Neuron (in vitro differentiated cells): ENCODE measurements around the gene ZBTB20.

Experiments
- H2AFZ ChIP-seq: one replicate; pipeline ENCODE4 v1.6.1; 2013; ENCODE audit warnings: low read depth, mild to moderate bottlenecking, inconsistent platforms, low read length, moderate library complexity
- H3K27me3 ChIP-seq: one replicate; pipeline ENCODE4 v1.6.1; 2013; ENCODE audit warnings: low read length; ENCODE audit not compliant: insufficient read depth
- H3K36me3 ChIP-seq: one replicate; pipeline ENCODE4 v1.6.1; 2013; ENCODE audit warnings: low read length; ENCODE audit not compliant: insufficient read depth
- H3K4me1 ChIP-seq: one replicate; pipeline ENCODE4 v1.6.1; 2013; ENCODE audit warnings: low read length; ENCODE audit not compliant: insufficient read depth
- H3K4me3 ChIP-seq: 2 replicates; pipeline ENCODE4 v1.5.1; 2013; ENCODE audit warnings: mild to moderate bottlenecking, low read length, moderate library complexity
- H3K9me3 ChIP-seq: one replicate; pipeline ENCODE4 v1.6.1; 2013; ENCODE audit warnings: low read length

Gene ZBTB20

GRCh38 chr3:114609973-114610630 lies 537.0 kb downstream of the ZBTB20 start:
- H2AFZ ChIP-seq: no peak overlapping the region
- H3K27me3 ChIP-seq: no peaks in the 10 kb centered on the region
- peaks cover 10% of the 10 kb centered on the region for H3K4me1 ChIP-seq
- no peaks in the 10 kb centered on the region for H3K9me3 ChIP-seq
- H3K36me3 ChIP-seq: no peaks in the 10 kb centered on the region
- H3K4me3 ChIP-seq: no peak overlapping the region

- H3K36me3 ChIP-seq: no peaks in the 10 kb centered on the region
- H2AFZ ChIP-seq: no peak overlapping the region
- no peaks in the 10 kb centered on the region for H3K9me3 ChIP-seq
- no peak overlapping the region for H3K4me3 ChIP-seq
- no peaks in the 10 kb centered on the region for H3K27me3 ChIP-seq
- peaks cover 10% of the 10 kb centered on the region for H3K4me1 ChIP-seq
Measured at GRCh38 chr3:114608293-114608692, 538.8 kb downstream of the ZBTB20 start.

- Histone ChIP-seq H3K4me1 (peaks cover 10% of the 10 kb centered on the region), H3K4me3 (no peak overlapping the region), H2AFZ (no peak overlapping the region), H3K27me3 (no peaks in the 10 kb centered on the region), H3K36me3 (no peaks in the 10 kb centered on the region), H3K9me3 (no peaks in the 10 kb centered on the region)
Measured at GRCh38 chr3:114606336-114606735, 540.8 kb downstream of the ZBTB20 start.

- H3K9me3 ChIP-seq: no peaks in the 10 kb centered on the region
Measured at GRCh38 chr3:114600571-114600970, 546.5 kb downstream of the ZBTB20 start.

GRCh38 chr3:114597871-114598270 lies 549.2 kb downstream of the ZBTB20 start:
- Histone ChIP-seq H3K9me3 (no peaks in the 10 kb centered on the region), H2AFZ (no peak overlapping the region), H3K4me1 (no peaks in the 10 kb centered on the region), H3K4me3 (no peak overlapping the region), H3K36me3 (no peaks in the 10 kb centered on the region), H3K27me3 (no peaks in the 10 kb centered on the region)

More at GRCh38 chr3:114600571-114600970, 546.5 kb downstream of the ZBTB20 start:
- no peak overlapping the region for H2AFZ ChIP-seq
- H3K4me3 ChIP-seq: no peak overlapping the region
- no peaks in the 10 kb centered on the region for H3K4me1 ChIP-seq
- no peaks in the 10 kb centered on the region for H3K36me3 ChIP-seq
- H3K27me3 ChIP-seq: no peaks in the 10 kb centered on the region

GRCh38 chr3:114597012-114597411 lies 550.1 kb downstream of the ZBTB20 start:
- Histone ChIP-seq H2AFZ (no peak overlapping the region), H3K9me3 (no peaks in the 10 kb centered on the region), H3K27me3 (no peaks in the 10 kb centered on the region), H3K4me1 (no peaks in the 10 kb centered on the region), H3K4me3 (no peak overlapping the region), H3K36me3 (no peaks in the 10 kb centered on the region)

GRCh38 chr3:114596147-114596546 lies 550.9 kb downstream of the ZBTB20 start:
- Histone ChIP-seq H3K27me3 (no peaks in the 10 kb centered on the region), H3K4me1 (no peaks in the 10 kb centered on the region), H3K4me3 (no peak overlapping the region), H2AFZ (no peak overlapping the region), H3K36me3 (no peaks in the 10 kb centered on the region), H3K9me3 (no peaks in the 10 kb centered on the region)

GRCh38 chr3:114595522-114596028 lies 551.5 kb downstream of the ZBTB20 start:
- Histone ChIP-seq H3K4me3 (no peak overlapping the region), H2AFZ (no peak overlapping the region), H3K9me3 (no peaks in the 10 kb centered on the region), H3K36me3 (no peaks in the 10 kb centered on the region), H3K4me1 (no peaks in the 10 kb centered on the region), H3K27me3 (no peaks in the 10 kb centered on the region)

- Histone ChIP-seq H3K4me3 (no peak overlapping the region), H3K27me3 (no peaks in the 10 kb centered on the region), H3K4me1 (peaks cover 9% of the 10 kb centered on the region), H3K36me3 (no peaks in the 10 kb centered on the region), H3K9me3 (no peaks in the 10 kb centered on the region), H2AFZ (no peak overlapping the region)
Measured at GRCh38 chr3:114590309-114591047, 556.6 kb downstream of the ZBTB20 start.

GRCh38 chr3:114587986-114588385 lies 559.1 kb downstream of the ZBTB20 start:
- no peak overlapping the region for H2AFZ ChIP-seq
- no peak overlapping the region for H3K4me3 ChIP-seq
- H3K4me1 ChIP-seq: peaks cover 9% of the 10 kb centered on the region
- no peaks in the 10 kb centered on the region for H3K36me3 ChIP-seq
- H3K27me3 ChIP-seq: no peaks in the 10 kb centered on the region
- H3K9me3 ChIP-seq: no peaks in the 10 kb centered on the region

GRCh38 chr3:114586119-114586518 lies 561.0 kb downstream of the ZBTB20 start:
- Histone ChIP-seq H3K27me3 (no peaks in the 10 kb centered on the region), H3K4me3 (no peak overlapping the region), H3K9me3 (no peaks in the 10 kb centered on the region), H2AFZ (no peak overlapping the region), H3K4me1 (peaks cover 9% of the 10 kb centered on the region), H3K36me3 (no peaks in the 10 kb centered on the region)

- Histone ChIP-seq H3K4me3 (no peak overlapping the region), H2AFZ (no peak overlapping the region), H3K36me3 (no peaks in the 10 kb centered on the region), H3K4me1 (peaks cover 9% of the 10 kb centered on the region), H3K9me3 (no peaks in the 10 kb centered on the region), H3K27me3 (no peaks in the 10 kb centered on the region)
Measured at GRCh38 chr3:114585687-114586086, 561.4 kb downstream of the ZBTB20 start.

GRCh38 chr3:114584734-114585371 lies 562.2 kb downstream of the ZBTB20 start:
- Histone ChIP-seq H3K36me3 (no peaks in the 10 kb centered on the region), H3K27me3 (no peaks in the 10 kb centered on the region), H2AFZ (no peak overlapping the region), H3K4me3 (no peak overlapping the region), H3K9me3 (no peaks in the 10 kb centered on the region), H3K4me1 (peaks cover 9% of the 10 kb centered on the region)
